A673 (cell line): ENCODE data around the gene GPC6. TPM values are rescaled to one million over a fixed set of nuclear protein-coding genes. Genes with fewer than 3 reads are reported as not detected.

ENCODE experiments used
- BruUV-seq: library from RNA; stranded (reverse); fragments of 400-500 nt; replicated peaks from 2 replicates; lab custom pipeline; 2021; lab: Mats Ljungman, UMichigan
- CTCF ChIA-PET: fragments of 300-600 bp; sonication (Branson Sonifier 250); formaldehyde crosslinking; loops from one replicate; lab custom pipeline; 2022; ENCODE audit warnings: antibody characterized with exemption; lab: Charles Lee
- POLR2A ChIA-PET: fragments of 300-600 bp; sonication (Branson Sonifier 250); formaldehyde crosslinking; loops from one replicate; lab custom pipeline; 2022; ENCODE audit warnings: antibody characterized with exemption; ENCODE audit not compliant: low non-redundant PET; lab: Charles Lee
- DNase-seq: peaks from one replicate; pipeline ENCODE4 v3.0.0-alpha.2; 2015; ENCODE audit warnings: low spot score
- H3K27ac ChIP-seq: fragments of 200-600 bp; sonication (generic); 2 replicates; pipeline ENCODE4 v1.5.1; 2016; ENCODE audit warnings: mixed run types, low read depth, mild to moderate bottlenecking, mixed read lengths, antibody characterized with exemption, low read length; ENCODE audit not compliant: poor library complexity, severe bottlenecking
- H3K27me3 ChIP-seq: fragments of 200-600 bp; sonication (generic); replicated peaks from 2 replicates; pipeline ENCODE4 v1.6.1; 2017; ENCODE audit warnings: mixed run types, low read depth, mild to moderate bottlenecking, mixed read lengths, antibody characterized with exemption, low read length; ENCODE audit not compliant: insufficient read depth, poor library complexity
- H3K36me3 ChIP-seq: fragments of 200-600 bp; sonication (generic); 2 replicates; pipeline ENCODE4 v1.6.1; 2016; ENCODE audit warnings: mixed run types, mild to moderate bottlenecking, mixed read lengths, antibody characterized with exemption, low read length; ENCODE audit not compliant: insufficient read depth, poor library complexity, severe bottlenecking
- H3K4me1 ChIP-seq: fragments of 200-600 bp; sonication (generic); 2 replicates; pipeline ENCODE4 v1.6.1; 2017; ENCODE audit warnings: mixed run types, mild to moderate bottlenecking, mixed read lengths, antibody characterized with exemption, low read length; ENCODE audit not compliant: insufficient read depth, poor library complexity, severe bottlenecking
- H3K4me3 ChIP-seq: fragments of 200-600 bp; sonication (generic); 2 replicates; pipeline ENCODE4 v1.5.1; 2016; ENCODE audit warnings: low read depth, mixed run types, mild to moderate bottlenecking, mixed read lengths, low read length; ENCODE audit not compliant: poor library complexity, severe bottlenecking
- H3K9me3 ChIP-seq: fragments of 200-600 bp; sonication (generic); 2 replicates; pipeline ENCODE4 v1.6.1; 2016; ENCODE audit warnings: mixed run types, low read depth, mild to moderate bottlenecking, mixed read lengths, antibody characterized with exemption, low read length; ENCODE audit not compliant: poor library complexity, severe bottlenecking
- CTCF ChIP-seq: fragments of 300-800, 200-600 bp; sonication (generic); conservative IDR thresholded peaks from 2 replicates; pipeline ENCODE4 v1.5.1; 2017; ENCODE audit warnings: low read depth, mild to moderate bottlenecking, antibody characterized with exemption, low read length, moderate library complexity, mixed read lengths
- EZH2 ChIP-seq: fragments of 200-600 bp; sonication (generic); IDR thresholded peaks from 2 replicates; pipeline ENCODE4 v1.6.1; 2017; ENCODE audit warnings: borderline replicate concordance, low read depth, mild to moderate bottlenecking, mixed read lengths, antibody characterized with exemption, low read length; ENCODE audit not compliant: poor library complexity, severe bottlenecking
- intact Hi-C: fragments of 100-400 bp; cut with micrococcal nuclease; formaldehyde crosslinking; loops from one replicate; pipeline ENCODE4 v1.10.0; 2022; ENCODE audit not compliant: unreplicated experiment
- total RNA-seq: library from RNA; stranded (reverse); gene quantifications from 2 replicates; pipeline ENCODE4 v1.2.3, GENCODE V29; 2021

The GPC6 gene
- total RNA-seq, 1 experiment from 2014 or later, result 23.3 TPM

- POLR2A ChIA-PET, result no interaction called here
- CTCF ChIA-PET, result no interaction called here
- Histone ChIP-seq H3K36me3 (no peaks in the 10 kb centered on the region), H3K9me3 (peaks cover 4% of the 10 kb centered on the region), H3K27me3 (no peaks in the 10 kb centered on the region), H3K27ac (no peak overlapping the region), H3K4me3 (no peak overlapping the region), H3K4me1 (no peaks in the 10 kb centered on the region)
- BruUV-seq, result no TSS peak
- TF ChIP-seq EZH2 (no peak), CTCF (no peak)
- intact Hi-C loops, result no loop called here
- DNase-seq, result no peak
Observed at GRCh38 chr13:93700115-93700514, 473.5 kb downstream of the GPC6 start.

GRCh38 chr13:93708308-93709075 lies 481.9 kb downstream of the GPC6 start:
- no TSS peak for BruUV-seq
- Histone ChIP-seq H3K36me3 (no peaks in the 10 kb centered on the region), H3K4me1 (peaks cover 16% of the 10 kb centered on the region), H3K27ac (no peak overlapping the region), H3K27me3 (no peaks in the 10 kb centered on the region), H3K4me3 (no peak overlapping the region), H3K9me3 (no peaks in the 10 kb centered on the region)
- ChIA-PET POLR2A (no interaction called here), CTCF (no interaction called here)
- no peak for TF ChIP-seq CTCF
- TF ChIP-seq EZH2, result no peak
- intact Hi-C loops, result no loop called here
- DNase-seq, result no peak

- Histone ChIP-seq H3K9me3 (peaks cover 10% of the 10 kb centered on the region), H3K27ac (no peak overlapping the region), H3K4me3 (no peak overlapping the region), H3K27me3 (no peaks in the 10 kb centered on the region), H3K4me1 (peaks cover 16% of the 10 kb centered on the region), H3K36me3 (no peaks in the 10 kb centered on the region)
- peak; percentile 23 for DNase-seq
- no TSS peak for BruUV-seq
- ChIA-PET POLR2A (interaction anchor here (0.6 kb wide), 1 partner anchor 557 kb away, joined by 3 read pairs; no protein-coding TSS in a partner anchor), CTCF (no interaction called here)
- intact Hi-C loops, result no loop called here
- no peak for TF ChIP-seq EZH2
- TF ChIP-seq CTCF, result no peak
Observed at GRCh38 chr13:93709506-93710244, 483.1 kb downstream of the GPC6 start.
